SK-MEL-5 (cell line): ENCODE results near the gene NIPSNAP2. TPM values are rescaled to one million over a fixed set of nuclear protein-coding genes. Genes with fewer than 3 reads are reported as not detected.
"Not testable (repeated sequence)": the region's sequence is repeated elsewhere in the genome, so short reads cannot be mapped to it uniquely, and the experiment has no call there.

Experiments used
- DNase-seq: peaks from one replicate; pipeline ENCODE4 v3.0.0-alpha.2; 2016; ENCODE audit warnings: low read depth, low spot score
- in situ Hi-C: cut with HindIII; loops from 2 replicates; pipeline ENCODE4 v1.10.0; 2016; ENCODE audit warnings: low sequenced_read_pairs, high pct_unique_total_duplicates, low pct_unique_long_range_greater_than_20kb
- polyA plus RNA-seq, 2 experiments: library from polyadenylated mRNA; depleted of rRNA; stranded (reverse); fragments of >200 nt; gene quantifications; 2 replicates each; pipeline ENCODE4 v1.2.3, GENCODE V29; 2015
- total RNA-seq: library from RNA; depleted of rRNA; stranded (reverse); fragments of >200 nt; shearing (Covaris generic); gene quantifications from 2 replicates; pipeline ENCODE4 v1.2.3, GENCODE V29; 2014; rRNA removed

Gene NIPSNAP2
- 115 and 125 TPM in 2 replicates for total RNA-seq
- polyA plus RNA-seq (2015; cell fraction: cytosol; rRNA removed) = 101 and 122 TPM in 2 replicates
- polyA plus RNA-seq (2015; cell fraction: nucleus; rRNA removed) = 109 and 140 TPM in 2 replicates

DNA sequence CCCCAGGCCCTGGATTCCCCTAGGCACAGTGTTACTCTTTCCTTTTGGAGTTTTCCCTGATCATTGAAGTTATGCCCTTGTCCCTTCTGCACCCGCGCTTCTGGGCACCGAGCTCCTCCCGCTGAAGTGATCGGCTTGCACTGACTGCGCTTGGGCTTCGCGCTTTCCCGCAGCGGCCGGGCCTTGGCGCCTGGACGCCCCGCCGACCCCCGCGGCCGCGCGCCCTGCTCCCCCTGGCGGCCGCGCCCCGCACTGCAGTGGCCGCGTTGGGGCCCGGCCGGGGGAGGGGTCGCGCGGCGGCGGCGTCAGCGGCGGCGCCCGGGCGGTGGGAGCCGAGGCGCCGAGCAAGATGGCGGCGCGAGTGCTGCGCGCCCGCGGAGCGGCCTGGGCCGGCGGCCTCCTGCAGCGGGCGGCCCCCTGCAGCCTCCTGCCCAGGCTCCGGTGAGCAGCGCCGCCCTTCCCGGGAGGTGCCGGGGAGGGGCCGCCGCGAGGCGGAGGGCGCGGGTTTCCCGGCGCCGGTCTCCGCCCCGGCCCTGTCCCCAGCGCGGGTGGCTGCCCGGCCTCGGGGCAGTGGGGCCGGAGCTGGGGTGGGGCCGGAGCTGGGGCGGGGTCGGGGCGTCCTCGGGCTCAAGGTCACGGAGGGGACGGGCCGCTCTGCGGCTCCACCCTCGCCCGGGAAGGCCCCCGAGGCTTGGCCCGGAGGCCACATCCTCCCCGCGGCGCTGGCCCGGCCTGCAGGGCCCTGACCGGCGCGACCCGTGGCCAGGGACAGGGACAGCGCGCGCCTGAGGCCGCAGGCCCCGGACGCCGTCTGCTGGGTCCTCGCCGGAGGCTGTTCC lies at the start of gene NIPSNAP2:
TSS of gene NIPSNAP2 (plus strand) at position 325 of the 839 bp plus-strand sequence. CDS start at position 350, 25 bp downstream.
- DNase-seq = peak; percentile 64
- in situ Hi-C loops = no loop called here

DNA sequence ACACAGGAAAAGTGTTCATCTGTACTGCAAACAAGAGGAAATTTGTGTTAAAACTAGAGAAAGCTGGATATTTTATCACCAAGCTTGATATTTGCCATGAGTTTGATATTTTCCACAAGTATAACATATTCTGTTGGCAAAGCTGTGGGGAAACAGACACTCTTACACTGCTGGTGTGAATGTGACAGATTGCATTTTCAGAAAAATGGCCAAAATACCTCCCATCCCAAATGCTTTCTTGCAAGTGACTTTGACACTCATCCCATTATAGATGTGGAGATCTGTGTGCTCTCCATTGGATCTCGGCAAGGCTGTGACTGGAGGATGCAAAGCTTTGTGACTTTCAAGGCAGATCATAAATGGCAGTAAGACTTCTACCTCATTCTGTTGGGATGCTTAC lies 46.6 kb upstream of the NIPSNAP2 start:
- DNase-seq = no peak
- in situ Hi-C loops = no loop called here

DNA sequence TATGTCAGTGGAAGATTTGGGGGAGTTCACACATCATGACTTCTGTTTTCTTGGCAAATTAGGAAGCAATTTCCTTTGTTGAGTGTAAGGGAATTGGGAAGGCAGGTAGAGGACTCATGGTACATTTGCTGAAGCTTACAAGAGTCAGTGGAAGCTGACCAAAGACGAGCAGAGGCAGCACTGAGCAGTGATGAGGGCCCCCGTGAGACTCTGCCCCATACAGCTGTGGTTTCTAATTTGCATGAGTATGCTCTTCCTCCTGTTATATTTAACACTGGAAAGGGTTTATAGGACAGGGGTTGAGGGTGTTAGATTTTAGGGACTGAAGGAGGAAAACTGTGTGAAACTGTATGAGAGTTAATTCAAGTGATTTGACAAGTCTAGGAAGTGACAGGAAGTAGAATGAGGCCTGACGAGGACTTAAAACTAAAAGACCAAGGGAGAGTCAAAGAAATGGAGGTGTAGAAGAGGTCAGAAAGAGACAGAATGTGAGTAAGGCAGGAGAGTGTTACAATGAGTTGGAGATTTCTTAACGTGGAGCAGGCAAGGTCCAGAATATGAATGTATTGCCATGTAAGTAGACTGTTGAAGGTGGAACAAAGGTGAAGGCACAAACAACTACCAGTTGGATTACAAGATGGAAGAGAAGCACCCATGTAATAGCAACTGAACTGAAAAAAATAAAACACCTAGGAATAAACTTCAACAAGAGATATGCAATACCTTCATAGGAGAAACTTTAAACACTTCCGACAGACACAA lies 36.2 kb upstream of the NIPSNAP2 start:
- DNase-seq = no peak
- in situ Hi-C loops = no loop called here

DNA sequence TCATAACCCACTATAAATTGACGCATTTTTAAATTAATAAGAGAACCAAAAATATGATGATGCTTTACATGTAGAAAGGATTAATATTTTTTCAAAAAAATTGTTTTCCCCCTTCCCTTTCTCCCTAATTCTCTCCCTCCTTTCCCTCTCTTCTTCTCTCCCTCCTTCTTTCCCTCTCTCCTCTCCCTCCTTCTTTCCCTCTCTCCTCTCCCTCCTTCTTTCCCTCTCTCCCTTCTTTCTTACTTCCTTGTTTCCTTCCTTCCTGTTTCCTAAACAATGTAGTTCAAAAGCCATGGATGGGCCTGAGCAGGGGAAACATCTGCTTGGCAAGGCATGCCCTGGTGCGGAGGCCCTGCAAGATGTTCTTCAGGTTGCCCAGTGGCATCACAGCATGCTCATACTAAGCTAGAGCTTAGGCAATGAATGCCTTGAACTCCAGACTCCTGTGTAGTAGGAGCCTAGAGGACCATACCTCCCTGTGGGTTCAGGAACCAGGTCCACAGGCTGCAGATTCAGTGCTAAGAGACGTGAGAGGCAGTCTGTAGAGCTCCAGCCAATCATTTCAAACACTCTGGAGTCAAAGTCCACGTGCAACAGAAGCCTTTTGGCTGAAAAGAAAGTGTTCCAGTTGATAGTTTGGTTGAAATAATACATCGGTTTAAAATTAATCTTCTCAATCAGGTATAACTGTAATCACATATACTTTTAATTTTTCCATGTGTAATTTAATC lies 32.8 kb upstream of the NIPSNAP2 start:
- in situ Hi-C loops = no loop called here
- no peak for DNase-seq

DNA sequence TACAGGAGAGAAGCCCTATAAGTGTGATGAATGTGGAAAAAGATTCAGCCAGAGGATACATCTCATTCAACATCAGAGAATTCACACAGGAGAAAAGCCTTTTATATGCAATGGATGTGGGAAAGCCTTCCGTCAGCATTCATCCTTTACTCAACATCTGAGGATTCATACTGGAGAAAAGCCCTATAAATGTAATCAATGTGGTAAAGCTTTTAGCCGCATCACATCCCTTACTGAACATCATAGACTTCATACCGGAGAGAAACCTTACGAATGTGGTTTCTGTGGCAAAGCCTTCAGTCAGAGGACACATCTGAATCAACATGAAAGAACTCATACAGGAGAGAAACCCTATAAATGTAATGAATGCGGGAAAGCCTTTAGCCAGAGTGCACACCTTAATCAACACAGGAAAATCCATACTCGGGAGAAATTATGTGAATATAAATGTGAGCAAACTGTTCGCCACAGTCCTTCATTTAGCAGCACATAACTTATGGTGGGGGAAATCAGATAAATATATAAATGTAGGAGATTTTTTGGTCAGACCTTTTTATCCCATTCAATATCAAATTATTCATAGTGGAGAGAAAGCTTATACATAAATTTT lies 24.8 kb upstream of the NIPSNAP2 start:
- no peak for DNase-seq

DNA sequence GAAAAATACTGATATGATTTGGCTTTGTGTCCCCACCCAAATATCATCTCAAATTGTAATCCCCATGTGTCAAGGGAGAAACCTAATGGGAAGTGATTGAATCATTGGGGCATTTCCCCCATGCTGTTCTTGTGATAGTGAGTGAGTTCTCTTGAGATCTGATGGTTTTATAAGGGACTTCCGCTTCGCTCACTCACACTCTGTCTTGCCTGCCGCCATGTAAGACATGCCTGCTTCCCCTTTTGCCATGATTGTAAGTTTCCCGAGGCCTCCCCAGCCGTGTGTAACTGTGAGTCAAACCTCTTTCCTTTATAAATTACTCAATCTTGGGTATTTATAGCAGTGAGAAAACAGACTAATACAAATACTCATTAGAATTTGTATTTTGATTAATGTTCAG lies 17.8 kb upstream of the NIPSNAP2 start:
- in situ Hi-C loops = no loop called here
- no peak for DNase-seq

More for the DNA sequence above, 24.8 kb upstream of the NIPSNAP2 start:
- in situ Hi-C loops = no loop called here

DNA sequence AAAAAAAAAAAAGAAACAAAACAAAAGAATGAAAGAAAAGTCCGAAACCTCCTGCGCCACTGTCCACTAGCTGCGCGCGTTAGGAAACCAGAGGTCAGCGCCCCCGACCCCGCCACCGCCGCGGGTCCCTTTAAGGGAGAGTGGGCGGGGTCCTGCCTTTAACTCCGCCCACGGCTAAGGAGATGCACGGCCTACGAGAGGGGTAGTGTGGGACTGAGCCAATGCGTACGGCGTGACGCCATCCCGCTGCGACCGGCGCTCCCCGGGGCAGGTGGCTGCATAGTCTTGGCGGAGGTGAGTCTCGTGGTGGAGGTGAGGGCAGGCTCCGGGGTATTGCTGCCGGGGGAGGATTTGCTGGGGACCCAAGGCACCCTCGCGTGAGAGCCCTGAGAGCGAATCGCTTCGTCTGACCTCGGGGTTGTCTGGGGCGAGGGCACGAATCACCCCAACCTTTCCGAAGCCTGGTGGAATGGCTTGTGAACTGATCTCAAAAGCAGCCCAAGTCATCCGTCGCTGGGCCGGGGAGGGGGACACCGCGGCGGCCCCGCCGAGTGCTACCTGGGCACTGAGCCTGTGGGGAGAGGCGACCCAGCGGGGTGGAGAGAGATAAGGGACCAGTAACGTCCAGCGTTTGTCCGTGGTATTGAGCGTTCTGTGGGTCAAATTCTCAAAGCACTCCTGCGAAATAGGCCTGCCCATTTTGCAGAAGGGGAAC lies 12.6 kb upstream of the NIPSNAP2 start, which contains the start of gene MRPS17:
TSS of gene MRPS17 (plus strand) at position 241 of the 715 bp plus-strand sequence. CDS start 1,319 bp downstream, outside the sequence.
- in situ Hi-C loops = no loop called here
- peak; percentile 93 for DNase-seq

DNA sequence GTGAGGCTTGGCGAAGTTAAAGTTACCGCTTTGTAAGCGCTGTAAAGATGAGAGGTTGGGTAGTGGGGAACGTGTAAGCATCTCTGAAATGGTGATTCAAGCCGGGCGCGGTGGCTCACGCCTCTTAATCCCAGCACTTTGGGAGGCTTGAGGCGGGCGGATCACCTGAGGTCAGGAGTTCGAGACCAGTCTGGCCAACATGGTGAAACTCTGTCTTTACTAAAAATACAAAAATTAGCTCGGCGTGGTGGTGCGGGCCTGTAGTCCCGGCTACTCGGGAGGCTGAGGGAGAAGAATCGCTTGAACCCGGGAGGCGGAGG lies 12.1 kb upstream of the NIPSNAP2 start:
- DNase-seq, in situ Hi-C loops: not testable (repeated sequence)

DNA sequence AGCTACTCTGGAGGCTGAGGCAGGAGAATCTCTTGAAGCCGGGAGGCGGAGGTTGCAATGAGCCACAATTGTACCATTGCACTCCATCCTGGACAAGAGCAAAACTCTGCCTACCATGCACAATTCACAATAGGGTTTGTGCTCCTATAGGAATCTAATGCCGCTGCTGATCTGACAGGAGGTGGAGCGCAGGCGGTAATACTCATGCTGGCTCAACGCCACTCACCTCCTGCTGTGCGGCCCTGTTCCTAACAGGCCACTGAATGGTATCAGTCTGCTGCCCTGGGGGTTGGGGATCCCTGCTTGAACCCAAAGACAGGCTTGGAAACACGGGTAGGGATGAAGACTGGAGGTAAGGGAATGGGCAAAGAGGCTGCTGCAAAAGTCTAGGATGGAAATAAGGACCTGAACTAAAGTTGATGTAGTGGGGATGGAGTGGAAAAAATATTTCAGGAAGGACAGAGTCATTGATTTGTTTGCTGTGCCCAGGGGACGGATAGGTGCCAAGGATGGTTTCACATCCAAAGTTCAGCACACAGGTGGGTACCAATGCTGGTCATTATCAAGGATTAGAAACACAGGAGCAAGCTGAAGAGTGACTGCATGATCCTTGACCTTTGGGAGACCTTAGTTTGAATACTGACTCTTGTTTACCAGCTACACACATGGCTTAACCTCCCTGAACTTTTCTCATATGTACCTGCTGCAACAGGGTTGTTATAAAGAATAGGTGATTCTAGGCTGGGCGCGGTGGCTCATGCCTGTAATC lies 10.5 kb upstream of the NIPSNAP2 start:
- DNase-seq = no peak
- in situ Hi-C loops = no loop called here

DNA sequence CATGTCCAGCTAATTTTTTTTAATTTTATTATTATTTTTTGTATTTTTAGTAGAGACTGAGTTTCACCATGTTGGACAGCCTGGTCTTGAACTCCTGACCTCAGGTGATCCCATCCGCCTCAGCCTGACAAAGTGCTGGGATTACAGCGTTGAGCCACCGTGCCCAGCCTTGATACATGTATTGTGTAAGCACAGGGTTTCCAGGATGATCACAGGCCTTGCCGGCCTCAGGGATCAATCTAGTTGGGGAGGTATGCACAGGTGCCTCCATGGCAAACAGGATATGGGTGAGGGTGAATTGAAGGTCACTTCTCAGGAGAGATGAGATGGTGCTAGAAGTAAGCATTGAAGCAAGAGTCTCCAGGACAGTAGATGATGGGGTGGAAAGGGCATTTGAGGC lies 7.2 kb upstream of the NIPSNAP2 start:
- DNase-seq = no peak
- in situ Hi-C loops = no loop called here

DNA sequence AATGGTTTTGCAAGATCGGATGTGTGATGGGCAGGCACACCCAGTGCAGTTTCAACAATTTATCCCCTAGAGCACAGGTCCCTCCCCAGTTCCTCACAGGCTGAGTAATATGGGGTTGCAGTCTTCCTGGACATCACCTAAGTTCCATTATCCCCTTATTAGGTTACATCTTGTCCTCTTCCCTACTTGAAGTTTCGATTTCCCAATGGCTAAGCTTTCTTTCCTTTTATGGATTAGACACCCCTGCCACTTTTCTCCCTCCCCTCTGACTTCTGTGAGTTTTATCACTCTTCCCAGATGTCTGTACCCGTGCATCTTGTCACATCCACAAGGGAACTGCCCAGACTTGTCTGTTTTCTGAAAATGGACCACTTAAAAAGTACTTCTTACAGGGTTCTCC lies 2.4 kb upstream of the NIPSNAP2 start:
- no peak for DNase-seq
- in situ Hi-C loops = no loop called here

DNA sequence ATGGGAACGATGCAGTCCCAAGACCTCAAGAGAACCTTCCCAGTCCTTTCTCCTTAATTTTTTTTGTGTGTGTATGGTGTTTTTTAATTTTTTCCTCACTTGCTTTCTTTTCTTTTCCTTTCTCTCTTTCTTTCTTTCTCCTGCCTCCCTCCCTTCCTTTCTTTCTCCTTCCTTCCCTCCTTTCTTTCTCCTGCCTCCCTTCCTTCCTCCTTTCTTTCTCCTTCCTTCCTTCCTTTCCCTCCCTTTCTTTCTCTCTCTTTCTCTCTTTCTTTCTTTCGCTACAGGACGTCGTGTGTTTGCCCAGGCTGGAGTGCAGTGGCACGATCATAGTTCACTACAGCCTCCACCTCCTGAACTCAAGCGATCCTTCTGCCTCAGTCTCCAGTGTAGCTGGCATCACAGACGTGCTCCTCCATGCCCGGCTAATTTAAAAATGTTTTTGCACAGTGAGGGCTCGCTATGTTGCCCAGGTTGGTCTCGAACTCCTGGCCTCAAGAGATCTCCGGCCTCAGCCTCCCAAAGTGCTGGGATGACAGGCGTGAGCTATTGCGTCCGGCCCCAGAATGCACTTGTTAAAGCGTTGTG lies 709 bp upstream of the NIPSNAP2 start:
- no peak for DNase-seq
- in situ Hi-C loops = no loop called here

DNA sequence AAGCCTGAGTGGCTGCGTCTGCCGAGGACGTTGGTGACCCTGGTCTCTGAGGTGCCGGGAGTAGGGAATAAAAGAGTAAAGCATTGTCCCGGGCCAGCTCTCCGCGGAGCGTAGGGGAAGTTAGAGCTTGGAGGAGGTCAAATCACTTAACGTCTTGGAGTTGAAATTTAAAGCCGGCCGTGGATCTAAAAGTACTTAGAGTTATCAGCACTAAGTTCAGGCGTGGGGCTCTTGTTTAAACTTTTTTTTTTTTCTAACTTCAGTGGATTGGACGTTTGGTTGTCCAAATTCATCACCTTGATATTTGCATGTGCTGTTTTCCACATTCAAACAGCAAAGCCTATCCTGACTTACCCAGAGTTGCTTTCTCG lies 700 bp downstream of the NIPSNAP2 start:
- DNase-seq = peak; percentile 51
- in situ Hi-C loops = no loop called here

DNA sequence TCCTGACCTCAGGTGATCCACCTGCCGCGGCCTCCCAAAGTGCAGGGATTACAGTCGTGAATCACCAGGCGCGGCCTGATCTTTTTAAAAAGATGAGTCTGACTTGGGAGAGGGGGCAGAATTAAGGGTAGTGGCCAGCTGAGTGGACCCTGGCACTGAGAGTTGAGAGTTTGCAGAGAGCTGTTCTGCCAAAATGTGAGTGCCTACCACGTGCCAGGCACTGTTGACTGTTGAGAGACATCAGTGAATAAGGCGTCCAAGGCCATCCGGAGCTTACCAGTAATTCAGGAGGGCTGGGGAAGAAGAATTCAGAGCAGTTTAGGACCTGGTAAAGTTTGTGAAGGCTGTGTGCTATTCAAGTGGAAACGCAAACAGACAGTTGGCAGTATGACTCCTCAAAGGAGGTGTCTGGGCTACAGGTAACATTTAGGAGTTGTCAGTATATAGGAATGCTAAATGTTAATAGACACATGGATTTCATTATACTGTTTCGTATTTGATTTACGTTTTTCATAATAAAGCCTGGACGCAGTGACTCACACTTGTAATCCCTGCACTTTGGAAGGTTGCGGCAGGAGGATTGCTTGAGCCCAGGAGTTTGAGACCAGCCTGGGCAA lies 1.5 kb downstream of the NIPSNAP2 start:
- no peak for DNase-seq
- in situ Hi-C loops = no loop called here

DNA sequence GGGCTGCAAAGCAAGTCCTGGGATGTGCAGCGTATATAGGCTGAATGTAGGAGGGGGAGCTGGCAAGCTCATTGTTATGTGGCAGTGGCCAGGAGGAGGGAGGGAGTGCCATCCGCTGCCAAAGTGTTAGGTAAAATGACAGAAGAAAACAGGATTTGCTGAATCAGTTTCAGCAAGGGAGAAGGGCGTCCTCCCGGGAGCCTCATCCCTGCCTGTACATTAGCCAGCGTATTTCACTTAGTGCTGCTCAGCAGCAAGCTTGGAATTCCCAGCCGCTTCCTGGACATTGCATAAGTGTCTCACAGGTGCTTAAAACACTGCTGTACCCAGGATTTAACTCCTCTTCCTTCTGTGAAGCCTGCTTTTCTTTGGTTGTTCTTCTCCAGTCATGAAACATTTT lies 2.5 kb downstream of the NIPSNAP2 start:
- in situ Hi-C loops = no loop called here

DNA sequence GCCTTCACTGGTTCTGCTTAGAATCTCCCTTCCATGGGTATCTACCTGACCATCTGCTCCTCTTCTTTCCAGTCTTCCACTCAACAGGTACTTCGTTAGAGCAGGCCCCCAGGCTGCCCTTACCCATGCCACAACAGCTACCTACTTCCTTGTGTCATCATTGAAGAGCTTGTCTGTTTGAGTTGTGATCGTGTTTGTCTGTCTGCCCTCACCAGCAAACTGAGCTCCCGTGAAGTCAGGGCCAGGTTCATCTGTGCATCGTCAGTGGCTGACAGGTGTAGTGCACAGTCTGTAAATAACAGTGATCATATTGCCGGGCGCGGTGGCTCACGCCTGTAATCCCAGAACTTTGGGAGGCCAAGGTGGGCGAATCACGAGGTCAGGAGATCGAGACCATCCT lies 5.0 kb downstream of the NIPSNAP2 start:
- in situ Hi-C loops = no loop called here
- DNase-seq = no peak

More for the DNA sequence above, 2.5 kb downstream of the NIPSNAP2 start:
- DNase-seq = no peak
